SK-MEL-5 (cell line): ENCODE measurements around the gene MAML1. TPM values are rescaled to one million over a fixed set of nuclear protein-coding genes. Genes with fewer than 3 reads are reported as not detected.
"Not testable (repeated sequence)": the region's sequence is repeated elsewhere in the genome, so short reads cannot be mapped to it uniquely, and the experiment has no call there.

ENCODE experiments used
- DNase-seq: peaks from one replicate; pipeline ENCODE4 v3.0.0-alpha.2; 2016; ENCODE audit warnings: low read depth, low spot score
- in situ Hi-C: cut with HindIII; loops from 2 replicates; pipeline ENCODE4 v1.10.0; 2016; ENCODE audit warnings: low sequenced_read_pairs, high pct_unique_total_duplicates, low pct_unique_long_range_greater_than_20kb
- total RNA-seq: library from RNA; depleted of rRNA; stranded (reverse); fragments of >200 nt; shearing (Covaris generic); gene quantifications from 2 replicates; pipeline ENCODE4 v1.2.3, GENCODE V29; 2014

Gene MAML1
- total RNA-seq, 1 experiment from 2014 or later: 5.1 TPM

GRCh38 chr5:179730356-179730755 lies 2.3 kb upstream of the MAML1 start:
- in situ Hi-C loops: no loop called here
- DNase-seq: no peak

GRCh38 chr5:179730852-179731251 lies 1.8 kb upstream of the MAML1 start:
- in situ Hi-C loops: no loop called here

GRCh38 chr5:179731791-179732411 lies 721 bp upstream of the MAML1 start:
- in situ Hi-C loops: no loop called here
- no peak for DNase-seq

More at GRCh38 chr5:179730852-179731251, 1.8 kb upstream of the MAML1 start:
- DNase-seq: peak; percentile 71

DNA sequence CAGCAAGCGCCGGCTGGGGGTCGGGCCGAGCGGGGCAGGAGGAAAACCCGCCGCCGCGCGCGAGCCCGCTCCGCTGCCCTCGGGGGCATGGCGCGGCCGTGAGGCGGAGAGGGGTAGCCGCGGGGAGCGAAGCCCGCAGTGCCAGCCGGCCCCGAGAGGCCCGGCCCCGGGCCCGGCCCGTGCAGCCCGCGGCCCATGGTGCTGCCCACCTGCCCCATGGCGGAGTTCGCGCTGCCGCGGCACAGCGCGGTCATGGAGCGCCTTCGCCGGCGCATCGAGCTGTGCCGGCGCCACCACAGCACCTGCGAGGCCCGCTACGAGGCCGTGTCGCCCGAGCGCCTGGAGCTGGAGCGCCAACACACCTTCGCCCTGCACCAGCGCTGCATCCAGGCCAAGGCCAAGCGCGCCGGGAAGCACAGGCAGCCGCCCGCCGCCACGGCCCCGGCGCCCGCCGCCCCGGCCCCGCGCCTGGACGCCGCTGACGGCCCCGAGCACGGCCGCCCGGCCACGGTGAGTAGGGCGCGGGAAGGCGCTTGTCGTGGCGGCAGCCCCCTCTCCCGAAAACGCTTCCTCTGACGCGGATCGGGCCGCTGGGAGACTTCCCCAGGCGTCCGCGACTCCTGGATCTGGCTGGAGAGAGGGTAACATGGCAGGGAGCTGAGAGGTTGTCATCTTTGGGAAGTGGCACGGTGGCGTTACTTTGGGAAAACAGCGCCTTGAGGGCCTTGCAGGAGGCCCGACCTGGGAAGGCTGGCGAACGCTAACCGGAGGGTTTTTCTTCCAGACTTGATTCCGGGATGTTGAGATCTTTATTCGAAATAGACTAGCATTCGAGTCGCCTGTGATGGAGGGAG lies 523 bp downstream of the MAML1 start:
- DNase-seq: peak; percentile 17
- in situ Hi-C loops: no loop called here

DNA sequence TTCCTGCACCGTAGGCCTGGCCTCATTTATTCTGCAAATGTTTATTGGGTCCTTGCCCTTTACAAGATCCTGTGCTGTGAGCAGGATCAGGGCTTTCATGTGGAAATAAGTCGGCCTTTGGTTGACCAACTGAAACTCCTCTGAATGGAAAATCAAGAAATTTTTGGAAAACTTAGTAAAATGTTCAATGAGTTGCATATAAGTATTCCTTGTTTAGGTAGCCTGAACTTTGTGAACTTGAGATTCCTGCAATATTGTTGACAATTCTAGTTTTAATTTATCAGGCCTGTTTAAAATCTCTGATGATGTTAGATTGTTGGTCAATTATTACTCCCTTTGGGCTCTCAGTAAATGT lies 1.1 kb downstream of the MAML1 start:
- in situ Hi-C loops: no loop called here
- DNase-seq: no peak

DNA sequence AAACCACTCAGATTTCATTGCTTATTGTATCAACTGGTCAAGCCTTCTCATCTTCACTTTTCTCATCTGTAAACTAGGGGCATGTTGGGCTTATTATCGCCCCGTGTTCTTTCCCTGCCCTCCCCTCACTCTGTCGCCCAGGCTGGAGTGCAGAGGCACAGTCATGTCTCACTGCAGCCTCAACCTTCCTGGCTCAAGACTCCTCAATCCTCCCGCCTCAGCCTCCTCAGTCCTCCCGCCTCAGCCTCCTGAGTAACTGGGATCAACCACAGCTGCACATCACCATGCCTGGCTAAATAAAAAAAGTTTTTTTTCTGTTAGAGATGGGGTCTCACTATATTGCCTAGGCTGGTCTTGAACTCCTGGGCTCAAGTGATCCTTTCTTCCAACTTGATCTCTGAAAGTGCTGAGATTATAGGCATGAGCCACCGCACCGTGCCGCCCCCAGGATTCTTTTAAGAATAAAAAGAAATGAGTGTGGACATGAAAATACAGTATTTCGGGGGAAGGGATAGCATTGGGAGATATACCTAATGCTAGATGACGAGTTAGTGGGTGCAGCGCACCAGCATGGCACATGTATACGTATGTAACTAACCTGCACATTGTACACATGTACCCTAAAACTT lies 2.0 kb downstream of the MAML1 start:
- in situ Hi-C loops: no loop called here
- DNase-seq: no peak

DNA sequence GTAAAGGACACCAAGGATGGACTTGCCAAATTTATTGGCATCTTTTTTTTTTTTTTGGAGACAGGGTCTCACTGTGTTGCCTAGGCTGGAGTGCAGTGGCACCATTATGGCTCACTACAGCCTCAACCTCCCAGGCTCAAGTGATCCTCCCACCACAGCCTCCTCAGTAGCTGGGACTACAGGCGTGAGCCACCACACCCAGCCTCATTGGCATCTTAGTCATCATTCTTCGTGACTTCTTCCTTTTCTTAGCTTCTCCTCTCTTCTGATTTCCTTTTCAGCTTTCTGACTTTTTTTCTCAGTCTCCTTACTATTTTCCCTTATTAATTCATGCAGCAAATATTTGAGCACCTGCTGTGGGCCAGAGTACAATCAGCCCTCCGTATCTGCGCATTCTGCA lies 6.1 kb downstream of the MAML1 start:
- in situ Hi-C loops: no loop called here
- DNase-seq: no peak

DNA sequence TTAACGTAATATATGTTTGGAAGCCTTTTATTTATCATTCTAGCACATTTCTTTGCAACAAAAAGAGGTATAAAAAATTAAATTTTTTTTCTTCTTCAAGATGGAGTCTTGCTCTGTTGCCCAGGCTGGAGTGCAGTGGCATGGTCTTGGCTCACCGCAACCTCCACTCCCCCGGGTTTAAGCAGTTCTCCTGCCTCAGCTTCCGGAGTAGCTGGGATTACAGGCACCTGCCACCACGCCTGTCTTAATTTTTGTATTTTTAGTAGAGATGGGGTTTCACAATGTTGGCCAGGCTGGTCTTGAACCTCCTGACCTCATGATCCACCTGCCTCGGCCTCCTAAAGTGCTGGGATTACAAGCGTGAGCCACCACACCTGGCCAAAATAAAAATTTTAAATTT lies 11.5 kb downstream of the MAML1 start:
- DNase-seq, in situ Hi-C loops: not testable (repeated sequence)

- in situ Hi-C loops: no loop called here
- DNase-seq: no peak
Observed at GRCh38 chr5:179746872-179747271, 14.2 kb downstream of the MAML1 start.

DNA sequence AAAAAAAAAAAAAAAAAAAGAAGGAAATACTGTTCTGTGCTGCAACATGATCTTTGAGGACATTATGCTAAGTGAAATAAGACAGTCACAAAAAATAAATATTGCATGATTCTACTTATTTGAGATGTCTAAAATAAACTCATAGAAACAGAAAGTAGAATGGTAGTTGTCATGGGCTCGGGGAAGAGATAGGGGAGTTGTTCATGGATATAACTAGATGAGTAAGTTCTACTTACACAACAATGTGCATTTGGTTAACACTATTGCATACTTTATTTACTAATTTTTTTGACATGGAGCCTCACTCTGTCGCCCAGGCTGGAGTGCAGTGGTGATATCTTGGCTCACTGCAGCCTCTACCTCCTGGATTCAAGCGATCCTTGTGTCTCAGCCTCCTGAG lies 15.2 kb downstream of the MAML1 start:
- in situ Hi-C loops: no loop called here
- DNase-seq: no peak

DNA sequence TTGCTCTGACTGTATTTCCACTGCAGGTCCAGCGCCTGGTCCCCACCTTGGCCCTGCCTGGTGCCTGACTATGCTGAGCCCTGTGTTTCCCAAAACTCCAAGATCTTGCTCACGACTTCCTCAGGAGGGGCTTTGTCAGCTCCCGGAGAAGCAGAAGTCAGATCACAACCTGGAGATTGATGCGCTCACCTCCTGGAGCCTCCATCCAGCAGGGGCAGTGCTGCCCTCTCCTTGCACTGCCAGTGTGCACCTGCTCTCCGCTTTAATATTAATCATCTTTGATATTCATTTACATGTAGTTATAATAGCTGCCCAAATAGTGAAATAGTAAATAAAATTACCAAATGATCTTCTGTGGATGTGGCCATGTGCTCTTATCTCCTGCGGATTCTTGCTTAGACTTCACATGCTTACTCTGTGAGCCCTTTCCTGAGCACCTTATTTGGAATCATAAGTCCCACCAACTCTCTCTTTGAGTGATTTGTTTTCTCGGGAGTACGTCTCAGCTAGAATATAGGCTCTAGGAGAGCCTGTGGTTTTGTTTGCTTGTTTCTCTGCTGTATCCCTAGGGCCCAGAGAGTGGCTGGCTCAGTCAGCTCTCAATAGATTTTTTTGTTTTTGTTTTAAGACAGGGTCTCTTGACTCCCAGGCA lies 17.4 kb downstream of the MAML1 start:
- in situ Hi-C loops: no loop called here

DNA sequence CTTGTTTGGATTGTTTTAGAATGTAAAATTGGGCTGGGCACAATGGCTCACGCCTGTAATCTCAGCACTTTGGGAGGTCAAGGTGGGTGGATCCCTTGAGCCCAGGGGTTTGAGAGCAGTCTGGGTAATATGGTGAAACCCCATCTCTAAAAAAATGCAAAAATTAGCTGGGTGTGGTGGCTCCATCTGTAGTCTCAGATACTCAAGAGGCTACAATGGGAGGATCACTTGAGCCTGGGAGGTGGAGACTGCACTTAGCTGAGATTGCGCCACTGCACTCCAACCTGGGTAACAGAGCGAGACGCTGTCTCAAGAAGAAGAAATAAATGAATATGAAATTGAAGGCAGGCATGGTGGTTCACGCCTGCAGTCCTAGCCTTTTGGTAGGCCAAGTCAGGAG lies 21.3 kb downstream of the MAML1 start:
- no peak for DNase-seq
- in situ Hi-C loops: no loop called here

More for the DNA sequence above, 17.4 kb downstream of the MAML1 start:
- no peak for DNase-seq

GRCh38 chr5:179755022-179755421 lies 22.4 kb downstream of the MAML1 start:
- in situ Hi-C loops: no loop called here

GRCh38 chr5:179758955-179759354 lies 26.3 kb downstream of the MAML1 start:
- in situ Hi-C loops: no loop called here
- no peak for DNase-seq

More at GRCh38 chr5:179755022-179755421, 22.4 kb downstream of the MAML1 start:
- DNase-seq: no peak

DNA sequence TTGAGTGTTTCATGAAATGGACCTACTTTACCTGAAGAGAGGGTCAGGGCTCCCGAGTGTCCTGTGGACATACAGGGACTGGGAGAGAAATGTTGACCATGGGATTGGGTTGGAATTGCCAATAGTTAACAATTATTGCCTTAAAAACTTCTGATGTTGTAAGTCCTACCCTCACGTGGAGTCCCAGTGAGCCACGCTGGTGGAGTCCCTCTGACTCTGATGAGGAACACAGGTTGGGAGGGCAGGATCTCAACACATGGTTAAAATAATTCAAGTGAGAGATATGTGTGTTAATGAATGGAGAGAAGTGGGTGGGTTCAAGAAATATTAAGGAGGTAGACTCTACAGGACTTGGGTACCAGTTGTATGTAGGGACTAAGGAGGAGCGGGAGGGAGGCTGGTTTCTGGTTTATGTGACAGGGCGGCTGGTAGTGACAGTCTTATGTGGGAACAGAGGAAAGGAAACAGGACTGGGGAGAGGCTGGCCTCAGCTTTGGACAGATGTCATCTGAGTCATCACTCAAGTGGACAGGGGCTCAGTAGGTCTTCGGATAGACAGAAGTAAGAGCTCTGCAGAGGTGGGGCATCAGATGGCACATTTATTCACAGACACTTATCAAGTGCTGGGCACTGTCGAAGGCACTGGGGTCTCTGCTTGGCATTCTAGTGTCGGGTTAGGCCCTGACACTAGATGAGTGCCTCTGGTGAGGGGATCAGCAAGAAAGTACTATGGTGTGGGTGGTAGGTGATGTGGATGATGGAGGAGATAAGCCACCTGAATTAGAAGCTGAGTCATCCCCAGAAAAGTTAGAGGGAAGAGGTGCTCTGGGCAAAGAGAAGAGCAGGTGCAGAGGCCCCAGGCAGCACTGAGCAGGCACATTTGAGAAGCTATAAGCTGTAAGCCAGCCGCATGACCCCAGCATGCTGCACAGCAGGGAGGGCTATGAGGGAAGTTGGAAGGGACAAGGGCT lies 27.2 kb downstream of the MAML1 start:
- in situ Hi-C loops: no loop called here
- no peak for DNase-seq

DNA sequence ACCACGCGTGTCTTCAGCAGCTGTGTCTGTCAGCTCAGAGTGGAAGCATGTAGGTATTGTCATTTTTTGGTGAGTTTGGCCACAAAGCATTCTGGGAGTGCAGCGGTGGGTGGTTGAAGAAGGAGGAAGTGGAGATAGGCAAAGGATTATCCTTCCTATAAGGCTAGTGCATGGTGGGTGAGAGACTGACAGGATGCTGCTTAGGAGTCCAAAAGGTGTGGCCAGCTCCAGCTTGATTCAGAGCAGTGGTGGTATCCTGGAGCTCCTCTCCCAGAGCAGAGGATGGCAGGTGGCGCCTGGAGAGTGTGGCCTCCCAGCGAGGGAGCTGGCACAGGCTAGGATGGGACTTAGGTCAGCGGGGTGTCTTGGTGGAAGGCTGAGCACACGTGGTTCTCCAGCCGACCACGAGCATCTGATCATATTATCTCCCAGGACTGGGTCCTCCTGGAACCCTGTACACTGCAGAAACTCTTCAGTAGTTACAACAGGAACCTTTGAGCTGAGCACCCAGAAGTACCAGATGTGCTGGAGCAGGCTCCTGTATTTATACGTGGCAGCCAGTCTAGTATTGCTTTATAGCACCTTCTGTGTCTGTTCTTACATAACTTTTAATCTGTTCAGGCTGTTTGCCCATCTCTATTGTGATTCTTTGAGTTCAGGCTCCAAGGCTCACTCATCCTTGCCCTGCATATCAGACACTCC lies 29.6 kb downstream of the MAML1 start:
- DNase-seq: no peak
- in situ Hi-C loops: no loop called here

DNA sequence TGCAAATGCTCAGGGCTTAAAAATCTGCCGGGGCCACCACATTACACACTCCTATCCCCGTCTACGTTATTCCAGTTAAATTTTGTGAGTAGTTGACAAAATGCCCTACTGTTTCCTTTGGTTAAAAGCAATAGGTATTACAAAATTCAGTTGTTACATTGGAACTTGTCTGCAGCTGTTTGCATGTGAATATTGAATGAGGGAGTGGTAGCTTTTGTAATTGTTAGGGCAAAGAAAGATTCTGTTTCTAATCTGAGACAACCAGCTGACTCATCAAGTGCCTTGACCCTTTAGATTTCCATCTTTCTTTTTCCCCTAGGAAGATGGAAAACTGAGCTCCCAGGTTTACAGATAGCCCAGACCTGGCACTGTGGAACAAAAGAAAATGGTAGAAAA lies 30.2 kb downstream of the MAML1 start:
- no peak for DNase-seq
- in situ Hi-C loops: no loop called here
